HG02852 (cell line): ENCODE measurements around the gene TSFM.
A peak's percentile ranks its signal among the peaks of the same experiment; 100 is the strongest.

Experiments
- ATAC-seq: cut with Tn5 transposase; IDR thresholded peaks from one replicate; pipeline ENCODE4 v1.9.1; 2021; ENCODE audit warnings: mild to moderate bottlenecking, moderate library complexity; ENCODE audit not compliant: unreplicated experiment

The TSFM gene

GRCh38 chr12:57782608-57783465, at the start of gene TSFM:
TSS of gene TSFM (plus strand) at chr12:57782787. CDS start at chr12:57782802, 15 bp downstream.
- peak; percentile 94 for ATAC-seq

GRCh38 chr12:57733928-57734327, 48.7 kb upstream of the TSFM start:
- ATAC-seq: no peak

- ATAC-seq: no peak
Measured at GRCh38 chr12:57734591-57734990, 48.0 kb upstream of the TSFM start.

DNA sequence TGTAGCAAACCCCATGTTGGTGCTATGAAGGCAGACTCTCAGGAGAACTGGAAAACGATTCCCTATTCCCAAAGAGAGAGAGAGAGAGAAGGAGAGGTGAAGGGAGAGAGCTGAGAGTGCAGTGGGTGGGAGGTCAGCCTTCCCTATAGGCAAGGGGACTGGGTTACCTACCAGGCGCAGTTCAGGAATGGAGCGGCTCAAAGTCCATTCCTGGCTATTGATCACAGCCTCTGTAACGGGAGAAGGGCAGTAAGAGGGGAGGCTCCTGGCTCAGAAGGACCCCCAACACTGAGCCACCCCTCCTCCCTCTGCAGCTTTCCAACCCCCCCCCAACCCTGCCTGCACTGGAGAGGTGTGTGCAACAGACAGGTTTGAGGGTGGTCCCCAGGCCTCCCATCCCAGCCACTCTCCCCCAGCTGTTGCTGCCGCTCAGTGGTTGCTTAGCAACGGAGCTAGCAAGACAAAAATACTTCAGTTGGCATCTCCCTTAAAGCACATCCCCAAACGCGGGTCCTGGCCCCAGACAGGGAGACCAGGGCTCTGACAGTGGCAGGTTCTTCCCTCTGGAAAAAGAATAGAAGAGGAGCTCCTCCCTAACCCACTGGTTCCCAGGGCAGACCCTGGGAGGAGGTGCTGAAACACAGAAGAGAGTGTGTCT, 47.3 kb upstream of the TSFM start:
- no peak for ATAC-seq

DNA sequence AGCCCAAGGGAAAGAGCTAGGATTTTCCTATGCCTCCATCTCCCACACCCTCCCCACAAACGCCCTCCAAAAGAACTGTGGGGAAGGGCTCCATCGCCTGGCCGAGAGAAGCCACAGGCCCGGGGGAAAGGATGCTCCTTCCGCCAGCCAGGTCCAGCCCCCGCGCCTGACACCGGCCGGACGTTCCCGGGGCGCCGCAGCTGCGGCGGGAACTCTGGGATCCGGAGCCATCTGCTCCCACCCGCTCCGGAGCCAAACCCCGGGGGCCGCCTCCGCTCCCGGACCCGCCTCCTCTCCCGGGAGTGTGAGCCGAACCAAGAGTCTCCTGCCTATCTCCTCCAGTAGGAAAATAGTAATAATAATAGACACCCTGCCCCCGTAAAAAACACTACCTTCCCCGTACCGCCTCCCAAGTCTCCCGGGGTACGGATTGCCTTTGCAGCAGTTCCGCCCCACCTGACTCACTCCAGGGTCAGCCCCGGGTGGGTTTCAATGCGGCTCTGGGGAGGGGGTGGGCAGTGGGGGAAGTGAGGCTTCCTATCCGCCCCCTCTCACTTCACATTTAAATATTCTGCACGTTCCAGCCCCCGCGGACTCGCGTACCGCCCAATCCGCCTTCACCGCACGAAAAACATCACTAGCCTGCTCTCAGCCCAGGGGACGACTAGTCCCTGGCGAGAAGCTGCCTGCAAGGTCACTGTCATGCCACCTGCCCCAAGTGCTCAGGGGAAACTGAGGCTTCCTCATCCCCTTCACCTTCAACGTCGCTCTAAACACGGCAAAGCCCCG, 46.4 kb upstream of the TSFM start:
- ATAC-seq: no peak

GRCh38 chr12:57736741-57737466, 45.7 kb upstream of the TSFM start:
- no peak for ATAC-seq

DNA sequence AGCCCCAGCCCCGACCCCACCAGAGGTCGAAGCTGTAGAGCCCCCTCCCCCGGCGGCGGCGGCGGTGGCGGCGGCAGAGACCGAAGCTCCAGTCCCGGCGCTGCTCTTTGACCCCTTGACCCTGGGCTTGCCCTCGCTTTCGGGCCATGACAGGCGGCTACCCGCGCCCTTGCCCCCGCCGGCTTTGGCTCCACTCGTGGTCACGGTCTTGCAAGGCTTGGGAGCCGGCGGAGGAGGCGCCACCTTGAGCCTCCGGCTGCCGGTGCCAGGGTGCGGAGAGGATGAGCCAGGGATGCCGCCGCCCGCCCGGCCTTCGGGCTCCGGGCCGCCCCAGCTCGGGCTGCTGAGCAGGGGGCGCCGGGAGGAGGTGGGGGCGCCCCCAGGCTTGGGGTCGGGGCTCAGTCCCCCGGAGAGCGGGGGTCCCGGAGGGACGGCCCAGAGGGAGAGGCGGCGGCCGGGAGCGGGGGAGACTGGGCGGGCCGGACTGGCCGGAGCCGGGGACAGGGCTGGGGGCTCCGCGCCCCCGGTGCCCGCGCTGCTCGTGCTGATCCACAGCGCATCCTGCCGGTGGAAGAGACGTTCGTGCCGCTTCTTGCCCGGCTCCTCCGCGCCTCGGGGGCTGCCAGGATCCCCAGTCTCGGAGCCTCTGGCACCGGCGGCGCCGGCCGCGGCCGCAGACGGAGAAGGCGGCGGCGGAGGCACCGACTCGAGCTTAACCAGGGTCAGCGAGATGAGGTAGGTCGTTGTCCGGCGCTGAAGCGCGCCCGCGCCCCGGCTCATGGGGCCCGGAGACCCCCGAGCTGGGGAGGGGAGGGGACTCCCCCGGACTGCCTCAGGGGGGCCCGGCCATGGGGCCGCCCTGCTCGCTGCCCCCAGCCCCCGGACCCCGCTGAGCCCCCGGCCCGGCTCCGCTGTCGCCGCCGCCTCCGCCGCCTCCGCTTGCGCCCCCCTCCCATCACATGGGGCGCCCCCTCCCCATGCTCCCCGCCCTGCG, 44.8 kb upstream of the TSFM start:
- ATAC-seq: no peak

DNA sequence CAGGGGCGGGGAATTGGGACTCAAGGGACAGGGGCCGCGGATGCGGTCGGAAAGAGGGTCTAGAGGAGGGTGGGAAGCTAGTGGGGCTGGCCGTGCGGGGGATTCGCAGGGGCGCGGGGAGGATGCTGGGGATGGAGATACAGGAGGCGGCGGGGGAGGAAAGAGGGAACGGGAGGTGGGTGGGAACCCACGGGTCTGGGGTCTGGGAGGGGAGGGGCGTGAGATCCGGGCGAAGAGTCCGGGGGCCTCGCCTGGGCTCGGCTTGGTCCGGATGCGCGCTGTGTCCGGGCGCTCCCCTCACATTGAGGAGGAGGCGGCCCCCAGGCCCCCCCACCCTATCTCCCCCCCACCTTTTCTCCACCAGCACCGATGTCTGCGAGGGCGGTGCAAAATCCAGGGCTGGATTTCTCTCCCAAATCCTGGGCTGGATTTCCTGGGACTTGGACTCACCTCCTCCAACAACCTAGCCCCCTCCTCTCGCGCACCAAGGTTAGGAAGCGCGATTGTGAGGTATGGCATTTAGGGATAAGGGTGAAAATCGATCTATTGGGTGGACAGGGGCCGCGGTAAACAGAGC, 43.8 kb upstream of the TSFM start, which contains the start of gene AGAP2:
TSS of gene AGAP2 (minus strand) at position 82 of the 577 bp plus-strand sequence. CDS start 496 bp downstream, outside the sequence.
- no peak for ATAC-seq

DNA sequence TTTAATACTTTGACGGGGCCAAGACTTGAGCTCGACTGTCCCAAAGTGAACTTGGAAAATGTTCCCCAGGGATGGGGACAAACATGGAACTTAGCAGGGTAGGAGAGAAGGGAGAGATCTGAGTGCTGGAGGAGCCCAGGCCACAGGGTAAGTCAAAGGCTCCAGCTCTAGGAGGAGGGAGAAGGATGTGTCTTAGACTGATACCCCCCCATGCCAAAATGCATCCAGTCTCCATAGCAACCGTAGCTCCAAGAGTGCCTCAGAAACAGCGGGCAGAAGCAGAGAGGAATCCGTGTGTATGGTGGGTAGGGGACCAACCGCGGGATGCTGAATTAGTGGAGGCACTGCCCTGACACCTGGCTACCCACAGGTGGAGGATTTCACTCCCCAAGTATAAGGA, 43.2 kb upstream of the TSFM start:
- ATAC-seq: no peak

DNA sequence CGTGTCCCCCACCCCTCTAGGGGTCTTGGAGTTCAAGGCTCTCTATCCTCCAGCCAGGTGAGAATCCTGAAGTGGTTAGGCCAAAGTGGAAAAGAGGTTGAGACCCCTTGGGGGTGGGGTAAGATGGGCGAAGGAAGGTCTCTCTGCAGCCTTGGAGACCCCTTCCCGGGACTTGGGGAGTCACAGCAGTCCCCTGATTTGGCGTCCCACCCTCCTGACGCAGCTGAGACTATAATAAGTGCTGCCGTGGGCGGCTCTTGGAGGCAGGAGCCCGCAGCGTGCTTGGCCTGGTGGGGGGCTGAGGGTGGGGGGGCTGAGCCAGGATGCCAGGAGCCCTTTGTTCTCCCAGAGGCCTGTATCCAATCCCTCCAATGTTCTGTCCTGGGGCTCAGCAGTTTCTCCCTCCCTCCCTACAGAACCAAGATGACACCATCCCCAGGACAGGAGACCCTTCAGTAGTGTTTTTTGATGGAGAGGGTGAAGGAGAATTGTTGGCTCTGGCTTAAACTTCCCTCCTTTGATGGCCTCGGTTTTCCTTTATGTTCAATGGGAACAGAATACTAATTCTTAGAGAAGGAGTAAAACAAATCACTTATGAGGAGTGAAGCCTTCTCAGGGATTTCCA, 42.6 kb upstream of the TSFM start:
- ATAC-seq: no peak

GRCh38 chr12:57740656-57741412, 41.8 kb upstream of the TSFM start:
- ATAC-seq: peak; percentile 37

DNA sequence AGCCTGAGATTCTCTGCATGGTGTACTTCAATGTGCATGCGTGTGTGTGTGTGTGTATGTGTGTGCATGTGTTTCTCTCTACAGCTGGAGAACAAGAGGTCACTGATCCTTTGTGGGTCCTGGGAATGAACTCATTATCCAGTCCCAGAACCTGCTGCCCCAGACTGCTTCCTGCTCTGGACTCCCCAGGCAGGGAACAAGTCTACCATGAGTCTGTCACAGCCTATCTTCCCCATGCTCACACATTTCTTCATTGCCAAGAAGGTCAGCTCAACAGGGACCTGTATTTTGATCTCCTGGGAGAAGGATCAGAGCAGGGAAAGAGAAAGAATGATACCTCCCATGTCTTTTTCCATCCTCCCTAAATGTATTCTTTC, 41.2 kb upstream of the TSFM start:
- no peak for ATAC-seq

GRCh38 chr12:57741844-57742738, 40.5 kb upstream of the TSFM start:
- ATAC-seq: peak; percentile 49

DNA sequence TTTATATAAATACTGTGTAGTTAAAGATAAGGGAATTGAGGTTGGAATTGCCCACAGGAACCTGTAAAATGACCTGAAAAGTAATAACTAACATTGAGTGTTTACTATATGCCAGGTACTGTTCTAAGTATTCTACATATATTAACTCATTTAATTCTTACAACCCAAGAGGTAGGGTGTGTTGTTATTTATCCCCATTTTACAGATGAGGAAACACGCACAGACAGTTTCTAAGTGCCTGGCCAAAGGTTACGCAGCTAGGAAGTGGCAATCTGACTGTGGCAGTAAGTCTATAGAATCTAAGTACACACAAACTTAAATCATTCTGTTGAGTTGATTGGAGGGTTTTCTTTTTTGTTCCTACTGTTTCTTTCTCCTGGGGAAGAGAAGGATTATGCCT, 38.8 kb upstream of the TSFM start:
- ATAC-seq: no peak

DNA sequence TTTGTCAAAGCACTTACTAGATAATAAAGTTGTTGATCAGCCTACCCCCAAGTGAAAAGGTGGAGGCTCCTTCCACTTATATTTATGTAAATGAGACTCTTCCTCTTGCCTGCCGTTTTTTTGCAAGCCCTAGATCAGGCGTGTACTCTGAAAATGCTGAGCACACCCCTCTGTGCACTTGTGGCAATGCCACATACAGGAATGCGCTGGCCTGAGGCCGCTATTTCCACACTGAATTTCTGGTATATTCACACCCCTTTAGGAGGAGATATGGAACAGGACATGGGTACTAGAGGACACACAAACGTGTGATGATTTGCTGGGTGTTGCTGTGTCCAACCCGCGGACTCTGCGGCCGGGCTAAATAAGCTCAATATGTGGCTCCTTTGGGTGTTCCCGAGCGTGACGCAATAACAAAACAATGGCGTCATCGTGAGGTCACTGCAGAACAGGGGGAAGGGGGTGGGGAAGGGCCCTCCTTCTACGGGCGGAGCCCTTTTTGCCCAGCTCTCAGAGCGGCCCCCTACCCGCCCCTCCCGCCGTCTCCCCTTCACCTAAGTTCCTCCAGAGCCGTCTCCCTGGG, 38.3 kb upstream of the TSFM start:
- peak; percentile 36 for ATAC-seq

DNA sequence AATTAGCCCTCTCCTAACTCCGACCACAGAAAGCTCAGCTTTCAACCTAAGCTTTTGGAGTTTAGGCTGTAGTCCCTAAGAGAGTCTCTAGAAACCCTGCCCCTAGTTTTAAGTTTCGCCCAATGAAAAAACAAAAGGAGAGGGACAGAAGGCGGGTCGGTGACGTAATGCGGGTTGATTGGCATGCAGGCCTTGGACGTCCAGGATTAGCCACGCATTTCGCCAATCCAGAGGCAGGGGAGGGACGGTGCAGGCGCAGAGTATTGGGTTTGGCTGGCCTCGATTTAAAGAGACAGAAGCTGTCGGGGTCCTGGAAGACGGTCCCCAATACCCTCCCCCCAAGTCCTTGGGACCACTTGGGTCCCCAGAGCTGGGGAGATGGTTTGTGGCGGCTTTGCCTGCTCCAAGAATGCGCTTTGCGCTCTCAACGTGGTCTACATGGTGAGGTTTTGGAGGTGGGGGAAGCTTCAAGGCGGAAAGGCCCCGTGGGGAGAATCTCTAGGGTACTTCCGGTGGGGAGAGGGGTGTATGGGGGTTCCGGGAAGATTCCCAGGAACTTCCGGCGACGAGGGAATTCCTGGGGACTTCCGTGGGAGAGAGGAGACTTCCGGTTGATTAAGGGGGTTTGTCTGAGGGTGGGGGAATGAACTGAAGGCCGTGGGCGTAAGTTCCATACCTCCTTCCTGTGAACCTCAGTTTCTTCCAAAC, 37.7 kb upstream of the TSFM start, which contains the start of gene TSPAN31:
TSS of gene TSPAN31 (plus strand) at position 263 of the 708 bp plus-strand sequence. CDS start at position 379, 116 bp downstream.
- ATAC-seq: peak; percentile 82
